RWPE1 (cell line): ENCODE results near the gene RTRAF.

Experiments used
- CTCF ChIA-PET: fragments of 350-600 bp; sonication (Branson Sonifier 250); formaldehyde crosslinking; extraction: SDS; loops from one replicate; lab custom pipeline; 2021; lab: Yijun Ruan, JAX
- POLR2A ChIA-PET: fragments of 400-600 bp; formaldehyde crosslinking; extraction: SDS; loops from one replicate; lab custom pipeline; 2020; ENCODE audit warnings: antibody characterized with exemption; ENCODE audit not compliant: low non-redundant PET; lab: Yijun Ruan, JAX
- DNase-seq: peaks from one replicate; pipeline ENCODE4 v3.0.0; 2012; ENCODE audit warnings: low spot score
- H3K27ac ChIP-seq: fragments of 450-650 bp; 2 replicates; pipeline ENCODE4 v1.5.1; 2017
- CTCF ChIP-seq: fragments of 450-650 bp; conservative IDR thresholded peaks from 2 replicates; pipeline ENCODE4 v1.5.1; 2017; ENCODE audit warnings: low read depth, mild to moderate bottlenecking

The RTRAF gene

DNA sequence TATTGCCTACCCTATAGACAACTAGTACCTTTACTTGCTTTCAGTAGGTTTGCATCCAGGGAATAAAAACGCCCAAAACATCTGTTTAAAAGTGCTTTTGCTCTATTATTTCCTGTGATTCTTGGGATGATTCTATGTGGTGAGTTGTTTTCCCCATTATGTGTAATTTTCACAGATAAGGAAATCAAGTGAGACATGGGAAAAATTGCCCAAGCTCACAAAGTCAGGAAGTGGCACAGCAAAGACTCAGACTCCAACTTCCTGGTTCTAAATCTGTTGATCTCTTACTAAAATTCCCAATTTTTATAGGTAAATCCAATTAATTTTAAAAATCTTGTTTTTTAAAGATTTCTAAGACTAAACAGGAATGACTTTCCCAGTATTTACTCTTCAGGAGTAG, 40.5 kb downstream of the RTRAF start:
- CTCF ChIA-PET: interaction anchor here (0.6 kb wide), 1 partner anchor 460 kb away, joined by 3 read pairs; no protein-coding TSS in a partner anchor
- H3K27ac ChIP-seq: no peak overlapping the region
- TF ChIP-seq CTCF: no peak
- POLR2A ChIA-PET: no interaction called here
- no peak for DNase-seq

DNA sequence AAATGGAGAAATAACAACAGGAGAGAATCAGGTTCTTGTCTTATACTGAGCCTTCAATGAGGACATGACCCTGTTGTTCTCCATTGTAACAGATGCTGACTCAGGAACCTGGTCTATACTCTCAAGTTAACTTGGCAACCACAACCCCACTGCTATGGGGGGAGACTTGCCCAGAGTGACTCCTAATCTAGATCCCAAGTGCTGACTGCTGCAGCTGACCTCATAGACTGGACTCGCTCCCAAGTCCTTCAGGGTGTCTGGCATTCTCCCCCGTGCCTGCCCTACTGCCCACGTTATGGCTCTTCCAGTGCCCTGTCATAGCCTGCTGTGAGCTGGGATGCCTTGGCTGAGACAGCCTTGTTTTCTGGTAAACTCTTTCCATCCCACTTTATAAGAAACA, 42.4 kb downstream of the RTRAF start:
- H3K27ac ChIP-seq: no peak overlapping the region
- TF ChIP-seq CTCF: no peak
- DNase-seq: no peak
- POLR2A ChIA-PET: no interaction called here
- CTCF ChIA-PET: no interaction called here

- POLR2A ChIA-PET: no interaction called here
- TF ChIP-seq CTCF: no peak
- H3K27ac ChIP-seq: no peak overlapping the region
- no peak for DNase-seq
- CTCF ChIA-PET: no interaction called here
Measured at GRCh38 chr14:52032204-52032801, 43.0 kb downstream of the RTRAF start.

GRCh38 chr14:52033101-52033642, 43.8 kb downstream of the RTRAF start:
- ChIA-PET POLR2A (no interaction called here), CTCF (no interaction called here)
- DNase-seq: no peak
- no peak overlapping the region for H3K27ac ChIP-seq
- no peak for TF ChIP-seq CTCF

- no peak overlapping the region for H3K27ac ChIP-seq
- CTCF ChIA-PET: interaction anchor here (0.5 kb wide), 1 partner anchor 586 kb away, joined by 3 read pairs; no protein-coding TSS in a partner anchor
- no peak for TF ChIP-seq CTCF
- DNase-seq: no peak
- POLR2A ChIA-PET: no interaction called here
Measured at GRCh38 chr14:52039124-52039815, 49.9 kb downstream of the RTRAF start.

DNA sequence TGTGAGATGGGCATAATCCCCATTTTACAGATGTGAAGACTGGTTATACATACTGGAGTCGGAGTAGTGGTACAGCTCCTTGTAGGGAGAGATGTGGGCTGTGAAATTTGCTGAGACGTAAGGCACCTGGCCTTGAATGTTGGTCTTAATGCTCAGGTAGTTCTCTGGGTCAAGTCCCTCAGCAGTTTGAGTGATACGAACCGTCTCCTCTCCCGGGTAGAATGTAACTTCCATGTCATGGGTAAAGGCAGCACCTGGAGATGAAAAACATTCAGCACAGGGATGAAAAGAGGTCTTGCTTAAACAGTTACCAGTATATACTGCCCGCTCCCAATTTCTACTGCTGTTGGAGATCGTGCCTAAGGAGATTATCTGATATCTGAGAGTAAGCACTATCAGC, 51.3 kb downstream of the RTRAF start:
- ChIA-PET CTCF (no interaction called here), POLR2A (no interaction called here)

More for the DNA sequence above, 51.3 kb downstream of the RTRAF start:
- no peak for DNase-seq
- TF ChIP-seq CTCF: no peak
- H3K27ac ChIP-seq: no peak overlapping the region
